H7 (cell line): ENCODE results near the gene EFCAB6. TPM values are rescaled to one million over a fixed set of nuclear protein-coding genes. Genes with fewer than 3 reads are reported as not detected.

ENCODE experiments used
- DNase-seq: peaks from one replicate; pipeline ENCODE4 v3.0.0; 2012
- H3K27me3 ChIP-seq: 2 replicates; pipeline ENCODE4 v1.6.0; 2011; ENCODE audit warnings: mild to moderate bottlenecking, low read length; ENCODE audit not compliant: control insufficient read depth, insufficient read depth
- H3K36me3 ChIP-seq: replicated peaks from 2 replicates; pipeline ENCODE4 v1.5.1; 2011; ENCODE audit warnings: low read length; ENCODE audit not compliant: control insufficient read depth, insufficient read depth
- H3K4me3 ChIP-seq: 2 replicates; pipeline ENCODE4 v1.5.1; 2011; ENCODE audit warnings: low read depth, mild to moderate bottlenecking, control low read depth, low read length, moderate library complexity; ENCODE audit not compliant: insufficient read depth
- total RNA-seq: library from RNA; depleted of rRNA; stranded (reverse); fragments of >200 nt; shearing (Covaris generic); gene quantifications from 2 replicates; pipeline ENCODE4 v1.2.3, GENCODE V29; 2014

EFCAB6 gene
- total RNA-seq, 1 experiment from 2014 or later = 0.31 TPM

DNA sequence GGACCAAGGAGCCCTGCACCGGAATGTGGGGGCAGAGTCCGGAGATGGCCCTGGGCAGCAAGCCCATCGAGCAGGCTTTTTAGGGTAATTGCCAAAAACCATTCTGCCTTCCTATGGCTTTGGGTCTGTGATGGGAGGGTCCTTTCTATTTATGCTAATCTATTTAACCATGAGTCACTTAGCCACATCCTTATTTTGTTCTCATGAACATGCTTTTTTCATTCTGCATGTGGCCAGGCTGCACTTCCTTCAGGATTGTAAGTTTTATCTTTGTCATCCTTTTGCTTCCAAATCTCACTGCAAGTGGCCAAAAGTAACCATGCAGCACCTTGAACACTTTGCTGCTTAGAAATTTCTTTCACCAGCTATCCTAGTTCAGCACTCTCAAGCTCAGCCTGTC, 88.3 kb downstream of the EFCAB6 start:
- no peak overlapping the region for H3K4me3 ChIP-seq
- DNase-seq = no peak
- no peaks in the 10 kb centered on the region for H3K27me3 ChIP-seq
- no peaks in the 10 kb centered on the region for H3K36me3 ChIP-seq

GRCh38 chr22:43722444-43722843, 89.7 kb downstream of the EFCAB6 start:
- no peak for DNase-seq
- Histone ChIP-seq H3K27me3 (no peaks in the 10 kb centered on the region), H3K36me3 (no peaks in the 10 kb centered on the region), H3K4me3 (no peak overlapping the region)

GRCh38 chr22:43720716-43721115, 91.4 kb downstream of the EFCAB6 start:
- H3K27me3 ChIP-seq = no peaks in the 10 kb centered on the region
- no peaks in the 10 kb centered on the region for H3K36me3 ChIP-seq
- no peak overlapping the region for H3K4me3 ChIP-seq
- DNase-seq = no peak

GRCh38 chr22:43714104-43714503, 98.0 kb downstream of the EFCAB6 start:
- no peaks in the 10 kb centered on the region for H3K27me3 ChIP-seq
- H3K4me3 ChIP-seq = no peak overlapping the region
- no peak for DNase-seq
- no peaks in the 10 kb centered on the region for H3K36me3 ChIP-seq

DNA sequence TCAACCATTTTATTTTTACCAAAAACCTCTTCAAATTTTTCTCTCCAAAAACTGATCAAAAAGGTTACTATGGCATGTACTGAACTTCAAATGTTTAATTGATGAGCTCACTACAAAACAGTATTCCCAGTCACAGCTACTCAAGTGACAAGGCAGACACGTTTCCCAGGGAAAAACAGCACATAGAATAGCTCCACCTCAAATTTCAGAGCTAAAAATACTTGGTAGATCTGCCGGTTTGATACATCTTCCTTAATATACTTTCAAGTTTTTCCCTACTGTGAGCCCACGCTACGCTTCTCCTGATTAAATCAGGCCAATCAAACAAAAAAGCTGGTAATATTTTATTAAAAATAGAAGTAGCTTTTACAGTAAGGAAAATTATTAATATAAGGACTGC, 100.4 kb downstream of the EFCAB6 start:
- H3K27me3 ChIP-seq = no peaks in the 10 kb centered on the region
- H3K36me3 ChIP-seq = no peaks in the 10 kb centered on the region
- no peak overlapping the region for H3K4me3 ChIP-seq
- no peak for DNase-seq

DNA sequence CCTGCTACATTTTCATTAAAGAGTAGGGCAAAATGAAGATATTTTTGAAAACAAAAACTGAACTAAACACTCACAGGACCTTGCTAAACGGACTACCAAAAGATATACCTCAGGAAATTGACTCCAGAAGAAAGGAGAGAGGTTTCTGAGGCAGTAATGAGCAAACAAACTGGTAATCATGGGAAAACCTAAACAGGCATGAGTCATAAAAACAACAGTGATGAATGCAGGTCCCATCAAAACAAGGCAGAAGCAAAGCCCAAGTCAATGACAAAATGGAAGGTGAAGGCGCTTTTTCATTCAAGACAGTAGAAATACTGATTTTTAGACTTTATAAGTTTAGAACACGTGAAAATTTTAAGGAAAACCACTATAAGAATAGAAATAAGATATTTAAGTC, 104.5 kb downstream of the EFCAB6 start:
- no peaks in the 10 kb centered on the region for H3K36me3 ChIP-seq
- no peak overlapping the region for H3K4me3 ChIP-seq
- no peak for DNase-seq
- no peaks in the 10 kb centered on the region for H3K27me3 ChIP-seq

DNA sequence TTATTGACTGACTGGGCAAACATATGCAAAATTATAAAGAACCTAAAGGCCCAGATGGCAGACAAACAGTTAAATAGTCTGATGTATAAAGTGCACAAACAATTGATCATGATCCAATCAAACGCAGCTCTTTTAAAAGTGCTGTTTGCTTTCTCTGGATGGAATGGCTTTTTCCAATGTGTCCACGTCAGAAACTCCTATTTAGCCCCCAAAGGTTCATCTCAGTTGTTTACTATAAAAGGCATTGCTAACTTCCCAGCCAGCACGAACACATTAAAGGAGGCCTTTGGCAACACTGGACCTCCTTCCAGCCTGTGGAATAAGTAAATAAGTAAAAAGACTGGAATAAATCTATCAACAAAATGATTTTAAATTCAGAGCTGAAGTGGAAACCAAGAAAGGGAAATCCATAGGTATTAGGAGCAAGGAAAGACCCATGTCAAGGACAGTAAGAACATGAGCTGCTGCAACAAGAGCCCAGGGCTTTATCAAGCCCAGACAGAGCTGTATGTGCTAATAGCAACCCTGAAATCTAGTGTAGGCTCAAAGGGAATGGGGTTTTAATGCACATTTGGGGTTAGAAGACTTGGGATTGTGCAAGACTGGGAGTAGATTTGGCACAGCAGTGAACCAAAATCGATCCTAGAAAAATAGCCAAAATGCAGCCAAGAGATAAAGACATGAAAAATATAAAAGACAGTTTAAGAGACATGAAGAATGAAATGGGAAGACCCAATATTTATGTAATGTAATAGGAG, 105.4 kb downstream of the EFCAB6 start:
- no peaks in the 10 kb centered on the region for H3K36me3 ChIP-seq
- H3K4me3 ChIP-seq = no peak overlapping the region
- DNase-seq = no peak
- no peaks in the 10 kb centered on the region for H3K27me3 ChIP-seq

DNA sequence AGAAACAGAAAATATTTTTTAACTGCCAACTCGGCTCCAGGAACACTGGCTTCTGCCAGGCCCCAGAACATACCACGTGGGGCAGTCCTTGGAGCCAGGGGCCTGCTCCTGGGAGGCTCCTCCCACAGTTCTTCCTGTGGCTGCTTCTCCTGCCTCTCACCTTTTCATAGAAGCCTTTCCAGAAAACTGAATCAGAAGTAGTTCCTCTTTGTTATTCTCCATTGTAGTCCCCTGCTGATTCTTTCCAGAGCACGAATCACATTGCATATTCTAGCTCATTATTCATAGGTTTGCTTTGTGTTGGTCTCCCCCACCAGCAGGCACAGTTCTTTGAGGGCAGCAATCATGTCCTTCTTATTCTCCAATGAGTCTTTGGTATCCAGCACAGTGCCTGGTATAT, 106.0 kb downstream of the EFCAB6 start:
- H3K27me3 ChIP-seq = no peaks in the 10 kb centered on the region
- no peaks in the 10 kb centered on the region for H3K36me3 ChIP-seq
- no peak for DNase-seq
- H3K4me3 ChIP-seq = no peak overlapping the region

GRCh38 chr22:43704051-43704450, 108.1 kb downstream of the EFCAB6 start:
- Histone ChIP-seq H3K27me3 (no peaks in the 10 kb centered on the region), H3K36me3 (no peaks in the 10 kb centered on the region), H3K4me3 (no peak overlapping the region)
- no peak for DNase-seq

DNA sequence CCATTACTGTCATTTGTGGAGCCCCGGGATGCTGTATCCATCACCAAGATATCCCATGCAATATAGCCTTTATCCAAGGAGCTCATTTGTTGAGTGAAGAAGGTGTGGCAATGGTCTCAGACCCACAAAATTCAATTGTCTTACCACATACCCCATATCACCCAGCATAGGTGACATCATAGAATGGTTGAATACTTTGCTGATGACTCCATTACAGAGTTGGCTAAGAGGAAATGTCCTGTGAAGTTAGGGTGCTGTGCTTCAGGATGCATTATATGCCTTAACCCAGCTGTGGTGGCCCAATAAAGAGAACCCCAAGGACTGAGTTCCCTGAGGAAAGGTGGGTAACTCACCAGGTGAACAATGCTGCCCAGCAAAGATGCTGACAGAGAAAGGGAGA, 113.7 kb downstream of the EFCAB6 start:
- no peak overlapping the region for H3K4me3 ChIP-seq
- no peaks in the 10 kb centered on the region for H3K36me3 ChIP-seq
- no peak for DNase-seq
- no peaks in the 10 kb centered on the region for H3K27me3 ChIP-seq

DNA sequence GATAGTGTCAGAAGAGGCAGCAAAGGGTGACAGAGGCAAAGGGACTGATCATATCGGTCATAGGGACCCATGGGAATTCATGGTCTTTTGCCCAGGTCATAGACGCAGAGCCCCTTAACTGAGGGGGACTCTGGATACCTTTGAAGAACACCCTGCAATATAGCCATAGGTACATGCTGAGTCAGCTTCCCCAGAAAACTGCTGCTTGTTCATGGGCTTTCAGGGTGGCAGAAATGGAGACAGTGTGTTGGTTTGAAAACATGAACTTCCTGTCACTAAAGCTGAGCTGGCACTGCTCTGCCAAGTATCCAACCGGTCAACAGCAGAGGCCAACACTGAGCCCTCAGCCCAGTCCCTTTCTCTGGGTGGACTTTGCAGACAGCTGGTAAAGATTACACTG, 114.2 kb downstream of the EFCAB6 start:
- DNase-seq = no peak
- Histone ChIP-seq H3K27me3 (no peaks in the 10 kb centered on the region), H3K4me3 (no peak overlapping the region), H3K36me3 (no peaks in the 10 kb centered on the region)

DNA sequence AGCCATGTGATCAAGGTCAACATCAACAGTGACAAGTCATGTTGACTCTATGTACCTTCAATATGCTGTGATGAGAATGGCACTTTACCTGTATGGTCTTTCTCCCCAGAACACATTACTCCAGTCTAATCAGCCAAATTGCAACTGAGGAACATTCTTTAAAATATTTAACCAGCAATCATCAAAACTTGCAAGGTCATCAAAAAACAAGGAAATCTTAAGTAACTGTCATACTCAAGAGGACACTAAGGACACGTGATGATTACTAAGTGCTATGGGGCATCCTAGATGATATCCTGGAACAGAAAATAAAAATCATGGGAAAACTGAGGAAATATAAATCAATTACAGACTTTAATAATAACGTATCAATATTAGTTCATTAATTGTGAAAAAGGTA, 118.9 kb downstream of the EFCAB6 start:
- H3K36me3 ChIP-seq = no peaks in the 10 kb centered on the region
- H3K27me3 ChIP-seq = no peaks in the 10 kb centered on the region
- no peak overlapping the region for H3K4me3 ChIP-seq
- no peak for DNase-seq

DNA sequence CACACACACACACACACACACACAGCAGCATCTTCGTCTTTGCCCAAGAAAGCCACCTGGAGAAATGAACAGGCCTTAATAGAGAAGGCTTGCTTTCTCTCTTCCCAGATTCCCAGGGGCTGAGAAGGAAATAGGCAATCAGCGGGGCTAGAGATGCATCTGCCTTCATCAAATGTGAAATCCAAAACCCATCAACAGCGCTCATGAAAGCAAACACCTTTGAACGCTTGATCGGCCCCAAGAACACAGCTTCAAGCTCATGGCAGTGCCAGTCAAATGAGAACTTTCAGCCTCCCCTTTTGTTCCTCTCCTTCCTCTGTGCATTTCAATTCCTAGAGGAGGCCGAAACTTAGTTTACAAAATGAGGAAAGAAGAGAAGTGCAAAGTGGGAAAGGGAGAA, 122.7 kb downstream of the EFCAB6 start:
- no peak for DNase-seq
- no peak overlapping the region for H3K4me3 ChIP-seq
- no peaks in the 10 kb centered on the region for H3K36me3 ChIP-seq
- no peaks in the 10 kb centered on the region for H3K27me3 ChIP-seq

GRCh38 chr22:43682851-43683250, 129.3 kb downstream of the EFCAB6 start:
- Histone ChIP-seq H3K27me3 (no peaks in the 10 kb centered on the region; the same call in 1 of the 2 replicates), H3K4me3 (no peak overlapping the region), H3K36me3 (no peaks in the 10 kb centered on the region)
- no peak for DNase-seq

- no peaks in the 10 kb centered on the region for H3K36me3 ChIP-seq
- no peaks in the 10 kb centered on the region; the same call in 1 of the 2 replicates for H3K27me3 ChIP-seq
- DNase-seq = no peak
- no peak overlapping the region for H3K4me3 ChIP-seq
Observed at GRCh38 chr22:43681731-43682360, 130.3 kb downstream of the EFCAB6 start.
